ENCODE data around the gene MAN2B1. TPM values are rescaled to one million over a fixed set of nuclear protein-coding genes. Genes with fewer than 3 reads are reported as not detected.
"Not testable (repeated sequence)": the region's sequence is repeated elsewhere in the genome, so short reads cannot be mapped to it uniquely, and the experiment has no call there.

MAN2B1 gene
- total and polyA plus RNA-seq, 7 experiments from 2014 or later: 40.6 to 215 (median 122) TPM

GRCh38 chr19:12652219-12652618, 14.3 kb downstream of the MAN2B1 start:
- Mint-ChIP-seq H3K27ac (no peak overlapping the region), H3K4me3 (no peak overlapping the region), H3K9me3 (no peaks in the 10 kb centered on the region), H3K4me1 (peaks cover 0 to 16% (median 2%) of the 10 kb centered on the region in 7 donors), H3K27me3 (no peaks in the 10 kb centered on the region), H3K36me3 (peaks cover 8 to 38% (median 16%) of the 10 kb centered on the region in 5 donors)
- POLR2A ChIA-PET: interaction anchor here (0.6 kb wide), 1 partner anchor 82 kb away, joined by 3 read pairs; no protein-coding TSS in a partner anchor
- DNase-seq: no peak
- Histone ChIP-seq H3K36me3 (ENCODE audit: control insufficient read depth in 2 of 3, insufficient read depth in 3 of 3, low read length in 3 of 3) (peaks cover 5 to 42% (median 9%) of the 10 kb centered on the region in 3 experiments), H3K4me1 (ENCODE audit: control insufficient read depth in 2 of 2, insufficient read depth in 2 of 2, low read length in 2 of 2) (no peaks in the 10 kb centered on the region), H3K27ac (ENCODE audit: low read depth, low read length) (no peak overlapping the region), H3K9me3 (ENCODE audit: control insufficient read depth in 2 of 3, low read length in 3 of 3) (no peaks in the 10 kb centered on the region), H3K27me3 (ENCODE audit: control insufficient read depth in 2 of 2, insufficient read depth in 2 of 2, low read length in 2 of 2) (no peaks in the 10 kb centered on the region), H3K4me3 (ENCODE audit: low read length) (no peak overlapping the region)
- ATAC-seq: no peak
- CTCF ChIA-PET: no interaction called here
- intact Hi-C loops (cut with micrococcal nuclease): no loop called here

- Mint-ChIP-seq H3K27ac (no peak overlapping the region), H3K4me3 (no peak overlapping the region), H3K27me3 (no peaks in the 10 kb centered on the region), H3K4me1 (peaks cover 0 to 11% (median 0%) of the 10 kb centered on the region in 7 donors), H3K9me3 (no peaks in the 10 kb centered on the region), H3K36me3 (peaks cover 0 to 30% (median 4%) of the 10 kb centered on the region in 5 donors)
- Histone ChIP-seq H3K4me3 (ENCODE audit: low read length) (no peak overlapping the region), H3K27me3 (ENCODE audit: control insufficient read depth in 2 of 2, insufficient read depth in 2 of 2, low read length in 2 of 2) (no peaks in the 10 kb centered on the region), H3K36me3 (ENCODE audit: control insufficient read depth in 2 of 3, insufficient read depth in 3 of 3, low read length in 3 of 3) (peaks cover 0 to 20% (median 4%) of the 10 kb centered on the region in 3 experiments), H3K27ac (ENCODE audit: low read depth, low read length) (no peak overlapping the region), H3K4me1 (ENCODE audit: control insufficient read depth in 2 of 2, insufficient read depth in 2 of 2, low read length in 2 of 2) (no peaks in the 10 kb centered on the region), H3K9me3 (ENCODE audit: control insufficient read depth in 2 of 3, low read length in 3 of 3) (no peaks in the 10 kb centered on the region)
- no peak for DNase-seq
- ATAC-seq: no peak
- CTCF ChIA-PET: no interaction called here
- intact Hi-C loops (cut with micrococcal nuclease): no loop called here
- POLR2A ChIA-PET: no interaction called here
These were observed 16.6 kb downstream of the MAN2B1 start for GRCh38 chr19:12649941-12650340.

GRCh38 chr19:12648088-12648487, 18.5 kb downstream of the MAN2B1 start:
- peaks cover 0 to 19% (median 0%) of the 10 kb centered on the region in 3 experiments for H3K36me3 ChIP-seq (ENCODE audit: control insufficient read depth in 2 of 3, insufficient read depth in 3 of 3, low read length in 3 of 3)
- H3K27me3 ChIP-seq (ENCODE audit: control insufficient read depth in 2 of 2, insufficient read depth in 2 of 2, low read length in 2 of 2): no peaks in the 10 kb centered on the region
- no peaks in the 10 kb centered on the region for H3K4me1 ChIP-seq (ENCODE audit: control insufficient read depth in 2 of 2, insufficient read depth in 2 of 2, low read length in 2 of 2)
- H3K27ac ChIP-seq (ENCODE audit: low read depth, low read length): no peak overlapping the region
- H3K36me3 Mint-ChIP-seq: peaks cover 0 to 27% (median 3%) of the 10 kb centered on the region in 5 donors
- CTCF ChIA-PET: no interaction called here
- no peaks in the 10 kb centered on the region for H3K27me3 Mint-ChIP-seq
- no peaks in the 10 kb centered on the region for H3K9me3 Mint-ChIP-seq
- H3K4me1 Mint-ChIP-seq: peaks cover 0 to 11% (median 0%) of the 10 kb centered on the region in 7 donors
- no peak overlapping the region for H3K4me3 ChIP-seq (ENCODE audit: low read length)
- ATAC-seq: no peak
- no peak for DNase-seq
- POLR2A ChIA-PET: interaction anchor here (0.8 kb wide), 1 partner anchor 86 kb away, joined by 4 read pairs; the partner anchor contains the start of gene TRIR
- intact Hi-C loops (cut with micrococcal nuclease): no loop called here
- no peak overlapping the region for H3K4me3 Mint-ChIP-seq
- H3K9me3 ChIP-seq (ENCODE audit: control insufficient read depth in 2 of 3, low read length in 3 of 3): no peaks in the 10 kb centered on the region
- H3K27ac Mint-ChIP-seq: peak overlapping the region in 1 of 9 donors; percentile 38

GRCh38 chr19:12647490-12648071, 19.0 kb downstream of the MAN2B1 start:
- no peaks in the 10 kb centered on the region for H3K27me3 ChIP-seq (ENCODE audit: control insufficient read depth in 2 of 2, insufficient read depth in 2 of 2, low read length in 2 of 2)
- Mint-ChIP-seq H3K4me1 (peaks cover 0 to 11% (median 0%) of the 10 kb centered on the region in 7 donors), H3K27me3 (no peaks in the 10 kb centered on the region), H3K27ac (peak overlapping the region in 2 of 9 donors; percentile 19 to 28), H3K9me3 (no peaks in the 10 kb centered on the region), H3K36me3 (peaks cover 0 to 27% (median 3%) of the 10 kb centered on the region in 5 donors), H3K4me3 (no peak overlapping the region)
- H3K27ac ChIP-seq (ENCODE audit: low read depth, low read length): no peak overlapping the region
- no peaks in the 10 kb centered on the region for H3K4me1 ChIP-seq (ENCODE audit: control insufficient read depth in 2 of 2, insufficient read depth in 2 of 2, low read length in 2 of 2)
- intact Hi-C loops (cut with micrococcal nuclease): no loop called here
- peak; percentile 88 for ATAC-seq
- H3K4me3 ChIP-seq (ENCODE audit: low read length): no peak overlapping the region
- peaks cover 0 to 19% (median 0%) of the 10 kb centered on the region in 3 experiments for H3K36me3 ChIP-seq (ENCODE audit: control insufficient read depth in 2 of 3, insufficient read depth in 3 of 3, low read length in 3 of 3)
- CTCF ChIA-PET: no interaction called here
- POLR2A ChIA-PET: no interaction called here
- peak in 1 of 9 donors; percentile 46 for DNase-seq
- no peaks in the 10 kb centered on the region for H3K9me3 ChIP-seq (ENCODE audit: control insufficient read depth in 2 of 3, low read length in 3 of 3)

- DNase-seq (no peak), ATAC-seq (no peak)
- Histone ChIP-seq H3K27me3 (ENCODE audit: control insufficient read depth in 2 of 2, insufficient read depth in 2 of 2, low read length in 2 of 2) (no peaks in the 10 kb centered on the region), H3K9me3 (ENCODE audit: control insufficient read depth in 2 of 3, low read length in 3 of 3) (no peaks in the 10 kb centered on the region), H3K36me3 (ENCODE audit: control insufficient read depth in 2 of 3, insufficient read depth in 3 of 3, low read length in 3 of 3) (peaks cover 0 to 16% (median 0%) of the 10 kb centered on the region in 3 experiments), H3K27ac (ENCODE audit: low read depth, low read length) (no peak overlapping the region), H3K4me1 (ENCODE audit: control insufficient read depth in 2 of 2, insufficient read depth in 2 of 2, low read length in 2 of 2) (no peaks in the 10 kb centered on the region), H3K4me3 (ENCODE audit: low read length) (no peak overlapping the region)
- Mint-ChIP-seq H3K27ac (peak overlapping the region in 4 of 9 donors; percentile 19 to 49 (median 25)), H3K27me3 (no peaks in the 10 kb centered on the region), H3K9me3 (no peaks in the 10 kb centered on the region), H3K4me3 (no peak overlapping the region), H3K36me3 (peaks cover 0 to 25% (median 3%) of the 10 kb centered on the region in 5 donors), H3K4me1 (peaks cover 0 to 11% (median 0%) of the 10 kb centered on the region in 7 donors)
- POLR2A ChIA-PET: no interaction called here
- CTCF ChIA-PET: no interaction called here
- intact Hi-C loops (cut with micrococcal nuclease): no loop called here
These were observed 19.5 kb downstream of the MAN2B1 start for GRCh38 chr19:12647047-12647446.

- no peaks in the 10 kb centered on the region for H3K9me3 ChIP-seq (ENCODE audit: control insufficient read depth in 2 of 3, low read length in 3 of 3)
- intact Hi-C loops (cut with micrococcal nuclease): no loop called here
- DNase-seq (no peak), ATAC-seq (no peak)
- peak overlapping the region in 2 of 9 donors; percentile 49 to 67 for H3K27ac Mint-ChIP-seq
- peaks cover 0 to 23% (median 3%) of the 10 kb centered on the region in 5 donors for H3K36me3 Mint-ChIP-seq
- H3K4me3 Mint-ChIP-seq: no peak overlapping the region
- H3K27ac ChIP-seq (ENCODE audit: low read depth, low read length): no peak overlapping the region
- ChIA-PET CTCF (no interaction called here), POLR2A (no interaction called here)
- H3K9me3 Mint-ChIP-seq: no peaks in the 10 kb centered on the region
- no peaks in the 10 kb centered on the region for H3K27me3 Mint-ChIP-seq
- H3K36me3 ChIP-seq (ENCODE audit: control insufficient read depth in 2 of 3, insufficient read depth in 3 of 3, low read length in 3 of 3): peaks cover 0 to 11% (median 0%) of the 10 kb centered on the region in 3 experiments
- peaks cover 0 to 11% (median 0%) of the 10 kb centered on the region in 7 donors for H3K4me1 Mint-ChIP-seq
- H3K4me3 ChIP-seq (ENCODE audit: low read length): no peak overlapping the region
- H3K27me3 ChIP-seq (ENCODE audit: control insufficient read depth in 2 of 2, insufficient read depth in 2 of 2, low read length in 2 of 2): no peaks in the 10 kb centered on the region
- no peaks in the 10 kb centered on the region for H3K4me1 ChIP-seq (ENCODE audit: control insufficient read depth in 2 of 2, insufficient read depth in 2 of 2, low read length in 2 of 2)
These were observed 20.0 kb downstream of the MAN2B1 start for GRCh38 chr19:12646551-12646950.

- H3K27ac ChIP-seq (ENCODE audit: low read depth, low read length): not testable (repeated sequence)
These were observed 22.8 kb downstream of the MAN2B1 start for GRCh38 chr19:12643716-12644115.

More at GRCh38 chr19:12643716-12644115, 22.8 kb downstream of the MAN2B1 start:
- H3K4me3 Mint-ChIP-seq; H3K27me3 Mint-ChIP-seq; CTCF ChIA-PET; H3K27ac Mint-ChIP-seq; POLR2A ChIA-PET; H3K27me3 ChIP-seq (ENCODE audit: control insufficient read depth in 2 of 2, insufficient read depth in 2 of 2, low read length in 2 of 2); ATAC-seq; H3K9me3 ChIP-seq (ENCODE audit: control insufficient read depth in 2 of 3, low read length in 3 of 3); DNase-seq; H3K4me3 ChIP-seq (ENCODE audit: low read length); intact Hi-C loops (cut with micrococcal nuclease); H3K9me3 Mint-ChIP-seq; H3K36me3 ChIP-seq (ENCODE audit: control insufficient read depth in 2 of 3, insufficient read depth in 3 of 3, low read length in 3 of 3): not testable (repeated sequence)
- peaks cover 8 to 23% (median 10%) of the 10 kb centered on the region in 7 donors for H3K4me1 Mint-ChIP-seq
- H3K36me3 Mint-ChIP-seq: peaks cover 0 to 18% (median 0%) of the 10 kb centered on the region in 5 donors
- H3K4me1 ChIP-seq (ENCODE audit: control insufficient read depth in 2 of 2, insufficient read depth in 2 of 2, low read length in 2 of 2): peaks cover 3 to 12% of the 10 kb centered on the region in 2 donors
